ENCODE data around the gene TYW1B. TPM values are rescaled to one million over a fixed set of nuclear protein-coding genes. Genes with fewer than 3 reads are reported as not detected.
"Not testable (repeated sequence)": the region's sequence is repeated elsewhere in the genome, so short reads cannot be mapped to it uniquely, and the experiment has no call there.

TYW1B gene
- total and polyA plus RNA-seq, 2 donors (not counting 3 experiments of a cell fraction or from before 2014, with no cell fraction given) = 0.69 to 2.7 TPM

DNA sequence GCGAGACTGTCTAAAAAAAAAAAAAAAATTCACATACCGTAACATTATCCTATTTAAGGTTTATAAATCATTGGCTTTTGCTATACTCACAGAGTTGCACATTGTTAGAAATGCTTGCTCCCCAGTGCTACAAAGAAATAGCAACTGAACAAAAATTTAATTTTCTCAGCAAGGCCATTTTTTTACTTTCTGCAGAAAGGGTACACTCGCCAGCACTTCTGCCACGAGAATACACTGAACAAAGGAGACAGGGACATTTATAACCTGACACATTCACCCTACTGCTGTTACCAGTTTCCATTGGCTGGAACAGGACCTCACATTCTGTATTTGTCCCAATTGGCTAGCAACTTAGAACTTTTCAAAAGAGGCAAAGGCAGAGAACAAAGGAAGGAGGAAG, 92.1 kb downstream of the TYW1B start:
- H3K9me3 ChIP-seq (replicated peaks; ENCODE audit: control insufficient read depth, insufficient read depth, low read length); H3K79me2 ChIP-seq (ENCODE audit: control insufficient read depth, insufficient read depth, low read length); H3K9ac ChIP-seq (replicated peaks; ENCODE audit: extremely low read depth, insufficient read depth, low read length); dilution Hi-C loops (cut with MboI; ENCODE audit: extremely low pct_ligation_motif_present, low sequenced_read_pairs); H3K4me2 ChIP-seq (ENCODE audit: insufficient read depth, low read length); H3K36me3 ChIP-seq (ENCODE audit: control insufficient read depth in 2 of 2, extremely low read depth in 1 of 2, insufficient read depth in 2 of 2, low read length in 2 of 2); H2AFZ ChIP-seq (ENCODE audit: low read depth, low read length); DNase-seq (ENCODE audit: low read depth, low spot score); CTCF ChIA-PET; H3K4me1 ChIP-seq (ENCODE audit: control insufficient read depth, extremely low read depth, insufficient read depth, low read length); BruUV-seq (replicated peaks); H4K20me1 ChIP-seq (replicated peaks; ENCODE audit: control insufficient read depth, extremely low read depth, insufficient read depth, low read length); H3K4me3 ChIP-seq (replicated peaks in 1 of 3; ENCODE audit: insufficient read depth in 1 of 3, low read depth in 1 of 3, low read length in 3 of 3); H3K9me1 ChIP-seq (replicated peaks; ENCODE audit: control insufficient read depth, extremely low read depth, insufficient read depth, low read length); H3K27ac ChIP-seq (ENCODE audit: insufficient read depth, low read depth, low read length); POLR2A ChIA-PET; intact Hi-C loops (cut with micrococcal nuclease); FAIRE-seq; H3K27me3 ChIP-seq (ENCODE audit: control insufficient read depth in 2 of 2, insufficient read depth in 2 of 2, low read length in 2 of 2): not testable (repeated sequence)

DNA sequence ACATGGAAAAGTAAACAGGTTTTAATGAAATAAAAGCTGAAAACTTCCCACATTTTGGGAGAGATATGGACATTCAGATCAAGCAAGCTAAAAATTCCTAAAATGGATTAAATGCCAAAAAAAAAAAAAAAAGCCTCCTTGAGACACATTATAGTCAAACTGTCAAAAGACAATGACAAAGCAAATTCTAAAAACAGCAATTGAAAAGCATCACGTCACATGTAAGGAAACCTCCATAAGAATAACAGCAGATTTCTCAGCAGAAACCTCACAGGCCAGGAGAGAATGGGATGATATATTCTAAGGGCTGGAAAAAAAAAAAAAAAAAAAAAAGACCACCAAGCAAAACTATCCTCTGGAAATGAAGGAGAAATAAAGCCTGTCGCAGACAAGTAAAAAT, 97.2 kb downstream of the TYW1B start:
- CTCF ChIA-PET; H3K9me1 ChIP-seq (replicated peaks; ENCODE audit: control insufficient read depth, extremely low read depth, insufficient read depth, low read length); H3K79me2 ChIP-seq (ENCODE audit: control insufficient read depth, insufficient read depth, low read length); H3K36me3 ChIP-seq (ENCODE audit: control insufficient read depth in 2 of 2, extremely low read depth in 1 of 2, insufficient read depth in 2 of 2, low read length in 2 of 2); DNase-seq (ENCODE audit: low read depth, low spot score); H3K4me3 ChIP-seq (replicated peaks in 1 of 3; ENCODE audit: insufficient read depth in 1 of 3, low read depth in 1 of 3, low read length in 3 of 3); H3K27ac ChIP-seq (ENCODE audit: insufficient read depth, low read depth, low read length); H3K9me3 ChIP-seq (replicated peaks; ENCODE audit: control insufficient read depth, insufficient read depth, low read length); H4K20me1 ChIP-seq (replicated peaks; ENCODE audit: control insufficient read depth, extremely low read depth, insufficient read depth, low read length); H3K27me3 ChIP-seq (ENCODE audit: control insufficient read depth in 2 of 2, insufficient read depth in 2 of 2, low read length in 2 of 2); H2AFZ ChIP-seq (ENCODE audit: low read depth, low read length); POLR2A ChIA-PET; BruUV-seq (replicated peaks); intact Hi-C loops (cut with micrococcal nuclease); H3K4me2 ChIP-seq (ENCODE audit: insufficient read depth, low read length); H3K4me1 ChIP-seq (ENCODE audit: control insufficient read depth, extremely low read depth, insufficient read depth, low read length); H3K9ac ChIP-seq (replicated peaks; ENCODE audit: extremely low read depth, insufficient read depth, low read length); FAIRE-seq; dilution Hi-C loops (cut with MboI; ENCODE audit: extremely low pct_ligation_motif_present, low sequenced_read_pairs): not testable (repeated sequence)

DNA sequence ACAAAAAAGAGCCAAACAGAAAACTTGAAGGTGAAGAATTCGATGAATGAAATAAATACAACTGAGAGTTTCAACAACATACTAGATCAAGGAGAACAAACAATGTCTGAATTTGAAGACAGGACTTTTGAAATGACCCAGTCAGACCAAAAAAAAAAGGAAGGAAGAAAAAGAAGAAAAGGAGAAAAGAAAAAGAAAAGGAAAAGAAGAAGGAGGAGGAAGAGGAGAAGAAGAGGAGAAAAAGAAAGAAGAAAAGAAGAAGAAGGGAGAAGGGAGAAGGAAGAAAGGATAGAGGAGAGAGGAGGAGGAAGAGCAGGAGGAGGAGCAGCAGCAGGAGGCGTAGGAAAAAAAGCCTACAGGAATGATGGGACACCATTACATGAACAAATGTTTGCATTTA, 97.6 kb downstream of the TYW1B start:
- H3K79me2 ChIP-seq (ENCODE audit: control insufficient read depth, insufficient read depth, low read length); intact Hi-C loops (cut with micrococcal nuclease); H3K4me1 ChIP-seq (ENCODE audit: control insufficient read depth, extremely low read depth, insufficient read depth, low read length); H2AFZ ChIP-seq (ENCODE audit: low read depth, low read length); DNase-seq (ENCODE audit: low read depth, low spot score); BruUV-seq (replicated peaks); POLR2A ChIA-PET; H3K9me1 ChIP-seq (replicated peaks; ENCODE audit: control insufficient read depth, extremely low read depth, insufficient read depth, low read length); H3K9ac ChIP-seq (replicated peaks; ENCODE audit: extremely low read depth, insufficient read depth, low read length); CTCF ChIA-PET; FAIRE-seq; H4K20me1 ChIP-seq (replicated peaks; ENCODE audit: control insufficient read depth, extremely low read depth, insufficient read depth, low read length); H3K9me3 ChIP-seq (replicated peaks; ENCODE audit: control insufficient read depth, insufficient read depth, low read length); H3K27ac ChIP-seq (ENCODE audit: insufficient read depth, low read depth, low read length); H3K36me3 ChIP-seq (ENCODE audit: control insufficient read depth in 2 of 2, extremely low read depth in 1 of 2, insufficient read depth in 2 of 2, low read length in 2 of 2); dilution Hi-C loops (cut with MboI; ENCODE audit: extremely low pct_ligation_motif_present, low sequenced_read_pairs); H3K4me2 ChIP-seq (ENCODE audit: insufficient read depth, low read length); H3K27me3 ChIP-seq (ENCODE audit: control insufficient read depth in 2 of 2, insufficient read depth in 2 of 2, low read length in 2 of 2); H3K4me3 ChIP-seq (replicated peaks in 1 of 3; ENCODE audit: insufficient read depth in 1 of 3, low read depth in 1 of 3, low read length in 3 of 3): not testable (repeated sequence)

DNA sequence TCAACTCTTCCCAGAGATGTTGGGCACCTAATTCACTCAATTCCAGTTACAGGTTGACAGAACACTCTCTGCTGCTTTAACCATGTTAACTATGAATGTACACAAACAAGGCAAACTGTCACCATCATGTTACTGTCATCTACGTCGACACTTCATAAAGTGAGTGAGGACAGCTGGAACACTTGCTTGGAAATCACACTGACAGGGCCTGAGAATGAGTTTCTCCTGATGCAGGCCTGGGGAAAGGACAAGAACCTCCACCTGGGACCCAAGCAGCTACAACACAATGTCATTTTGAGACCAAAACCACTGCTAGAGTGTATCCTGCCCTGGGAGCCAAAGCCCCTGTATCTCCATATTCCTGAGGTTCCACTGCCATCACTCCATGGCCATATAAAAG, 98.9 kb downstream of the TYW1B start:
- CTCF ChIA-PET; BruUV-seq (replicated peaks); H3K9ac ChIP-seq (replicated peaks; ENCODE audit: extremely low read depth, insufficient read depth, low read length); H3K4me2 ChIP-seq (ENCODE audit: insufficient read depth, low read length); H3K27ac ChIP-seq (ENCODE audit: insufficient read depth, low read depth, low read length); H3K4me3 ChIP-seq (replicated peaks in 1 of 3; ENCODE audit: insufficient read depth in 1 of 3, low read depth in 1 of 3, low read length in 3 of 3); POLR2A ChIA-PET; H2AFZ ChIP-seq (ENCODE audit: low read depth, low read length); H3K79me2 ChIP-seq (ENCODE audit: control insufficient read depth, insufficient read depth, low read length); H3K36me3 ChIP-seq (ENCODE audit: control insufficient read depth in 2 of 2, extremely low read depth in 1 of 2, insufficient read depth in 2 of 2, low read length in 2 of 2); DNase-seq (ENCODE audit: low read depth, low spot score); intact Hi-C loops (cut with micrococcal nuclease); H3K27me3 ChIP-seq (ENCODE audit: control insufficient read depth in 2 of 2, insufficient read depth in 2 of 2, low read length in 2 of 2); H3K4me1 ChIP-seq (ENCODE audit: control insufficient read depth, extremely low read depth, insufficient read depth, low read length); H3K9me3 ChIP-seq (replicated peaks; ENCODE audit: control insufficient read depth, insufficient read depth, low read length); H3K9me1 ChIP-seq (replicated peaks; ENCODE audit: control insufficient read depth, extremely low read depth, insufficient read depth, low read length); dilution Hi-C loops (cut with MboI; ENCODE audit: extremely low pct_ligation_motif_present, low sequenced_read_pairs); H4K20me1 ChIP-seq (replicated peaks; ENCODE audit: control insufficient read depth, extremely low read depth, insufficient read depth, low read length); FAIRE-seq: not testable (repeated sequence)
